Psoas muscle (tissue), 8 donors: ENCODE data around the gene MAN2A2. TPM values are rescaled to one million over a fixed set of nuclear protein-coding genes. Genes with fewer than 3 reads are reported as not detected.

Experiments
- ATAC-seq, 4 donors: fragments of 200-7000 bp; cut with Tn5 transposase; one replicate each; pipeline ENCODE4 v1.9.1; 2020; ENCODE audit warnings: moderate library complexity in 3 of 4, mild to moderate bottlenecking in 2 of 4
- DNase-seq, 2 donors: peaks; one replicate each; pipeline ENCODE4 v3.0.0-alpha.2; 2020
- H3K27ac ChIP-seq: fragments of 200-600 bp; one replicate; pipeline ENCODE4 v1.8.0; 2022
- H3K27me3 ChIP-seq, 3 donors: fragments of 200-600 bp in 1 of 3; one replicate each; pipeline versions ENCODE4 v1.6.1 to v1.8.0; 2013 to 2022; ENCODE audit warnings: low read length in 2 of 3, mild to moderate bottlenecking in 2 of 3, moderate library complexity in 1 of 3; ENCODE audit not compliant: insufficient read depth in 3 of 3
- H3K36me3 ChIP-seq, 2 donors: fragments of 200-600 bp in 1 of 2; one replicate each; pipeline versions ENCODE4 v1.6.1 to v1.8.0; 2013 to 2022; ENCODE audit warnings: low read depth in 1 of 2, mild to moderate bottlenecking in 1 of 2, moderate library complexity in 1 of 2; ENCODE audit not compliant: insufficient read depth in 1 of 2
- H3K4me1 ChIP-seq: fragments of 200-600 bp; one replicate; pipeline ENCODE4 v1.8.0; 2022
- H3K4me3 ChIP-seq: fragments of 200-600 bp; one replicate; pipeline ENCODE4 v1.8.0; 2022; ENCODE audit warnings: mild to moderate bottlenecking
- H3K9me3 ChIP-seq: fragments of 200-600 bp; one replicate; pipeline ENCODE4 v1.8.0; 2022
- CTCF ChIP-seq: fragments of 200-600 bp; IDR thresholded peaks from one replicate; pipeline ENCODE4 v1.8.0; 2022; ENCODE audit warnings: antibody characterized with exemption
- WGBS, 3 donors: extraction: QIAGEN DNeasy Blood & Tissue Kit; methylation state at CpG; one replicate each; pipeline versions ENCODE4 v1.1.6 to v1.1.7; 2013; 5-methylcytosine and 5-hydroxymethylcytosine counted together
- intact Hi-C, 2 donors: fragments of 100-400 bp; cut with DNase I; formaldehyde crosslinking; loops; one replicate each; pipeline versions ENCODE4 v1.11.0 to v1.14.2; 2022
- polyA plus RNA-seq, 3 donors: library from polyadenylated mRNA; stranded (reverse); fragments of 200-250 nt; gene quantifications; one replicate each; pipeline ENCODE4 v1.2.3, GENCODE V29; 2013
- total RNA-seq, 4 donors: library from RNA; stranded (reverse); fragmentation: NEBNext Ultra II Directional in 2 of 4; extraction: Animal tissue kit (Norgen Biotek cat#: 25700) in 2 of 4; gene quantifications; one replicate each; pipeline versions ENCODE4 v1.2.1 to v1.2.4, GENCODE V29; 2021 to 2023
- donor health status: healthy with polysubstance abuse.
- donor health status: DM: no; HTN: no; CAD: no; lungs with moderate emphysema.
- donor health status: Bipolar disorder and iron deficiency.
- donor health status: healthy.
- donor health status: DM: yes; HTN: yes; CAD: no.
- donor health status: DM: no; HTN: no; CAD: no.
- donor health status: DM: no; HTN: no; CAD: no.
- donor health status: DM: yes; HTN: yes; CAD: no.

The MAN2A2 gene
- total and polyA plus RNA-seq, 7 donors: 22.9 to 127 (median 111) TPM

GRCh38 chr15:90876046-90876445 is 27.1 kb upstream of the MAN2A2 start:
- TF ChIP-seq CTCF: no peak
- Histone ChIP-seq H3K4me3 (no peak overlapping the region), H3K27ac (no peak overlapping the region), H3K9me3 (no peaks in the 10 kb centered on the region), H3K4me1 (peaks cover 20% of the 10 kb centered on the region), H3K27me3 (no peaks in the 10 kb centered on the region), H3K36me3 (peaks cover 7 to 58% of the 10 kb centered on the region in 2 donors)
- ATAC-seq (no peak), DNase-seq (no peak)
- intact Hi-C loops: no loop called here
- WGBS, 3 donors: 93 to 94% (median 93%) methylated on average over 10 to 20 of the region's 20 CpGs

- intact Hi-C loops: no loop called here
- Histone ChIP-seq H3K4me3 (no peak overlapping the region), H3K27ac (no peak overlapping the region), H3K27me3 (no peaks in the 10 kb centered on the region), H3K36me3 (peaks cover 7 to 64% of the 10 kb centered on the region in 2 donors), H3K4me1 (peaks cover 20% of the 10 kb centered on the region), H3K9me3 (no peaks in the 10 kb centered on the region)
- WGBS, 3 donors: 90 to 92% (median 91%) methylated on average over 15 of the region's 15 CpGs
- no peak for DNase-seq
- TF ChIP-seq CTCF: no peak
- no peak for ATAC-seq
Observed at GRCh38 chr15:90876512-90877170, 26.5 kb upstream of the MAN2A2 start.

GRCh38 chr15:90877315-90877714 is 25.8 kb upstream of the MAN2A2 start:
- intact Hi-C loops: no loop called here
- no peak for DNase-seq

GRCh38 chr15:90877996-90878395 is 25.1 kb upstream of the MAN2A2 start:
- Histone ChIP-seq H3K27ac (no peak overlapping the region), H3K27me3 (no peaks in the 10 kb centered on the region), H3K9me3 (no peaks in the 10 kb centered on the region), H3K4me3 (no peak overlapping the region), H3K36me3 (peaks cover 7 to 75% of the 10 kb centered on the region in 2 donors), H3K4me1 (peaks cover 14% of the 10 kb centered on the region)
- intact Hi-C loops: no loop called here
- DNase-seq: no peak
- ATAC-seq: no peak
- TF ChIP-seq CTCF: no peak
- WGBS, 3 donors: 91 to 94% (median 92%) methylated on average over 14 of the region's 14 CpGs

More at GRCh38 chr15:90877315-90877714, 25.8 kb upstream of the MAN2A2 start:
- Histone ChIP-seq H3K4me1 (peaks cover 20% of the 10 kb centered on the region), H3K27me3 (no peaks in the 10 kb centered on the region), H3K4me3 (no peak overlapping the region), H3K9me3 (no peaks in the 10 kb centered on the region), H3K27ac (no peak overlapping the region), H3K36me3 (peaks cover 7 to 70% of the 10 kb centered on the region in 2 donors)
- TF ChIP-seq CTCF: no peak
- ATAC-seq: no peak
- 88 to 90% (median 90%) methylated on average over 14 of the region's 14 CpGs for WGBS, 3 donors

- H3K4me1 ChIP-seq: peaks cover 10% of the 10 kb centered on the region
- no peak for DNase-seq
- ATAC-seq: no peak
- H3K27ac ChIP-seq: no peak overlapping the region
- peaks cover 7 to 73% of the 10 kb centered on the region in 2 donors for H3K36me3 ChIP-seq
- H3K4me3 ChIP-seq: no peak overlapping the region
- WGBS, 3 donors: 69 to 79% (median 73%) methylated on average over 15 of the region's 15 CpGs
- no peak for TF ChIP-seq CTCF
- intact Hi-C loops: no loop called here
- H3K9me3 ChIP-seq: no peaks in the 10 kb centered on the region
- no peaks in the 10 kb centered on the region for H3K27me3 ChIP-seq
Observed at GRCh38 chr15:90878660-90879059, 24.4 kb upstream of the MAN2A2 start.
